Stimulated activated CD8-positive, alpha-beta memory T cell treated with anti-CD3 and anti-CD28 coated beads, Interleukin-7, amount 100 ng/mL, for 4 hours (primary cell): ENCODE data around the gene ANKS1A.
A peak's percentile ranks its signal among the peaks of the same experiment; 100 is the strongest.

Experiments
- DNase-seq, 2 donors: peaks; one replicate each; pipeline ENCODE4 v3.0.0-alpha.2; 2020; ENCODE audit warnings: low read depth in 2 of 2

Gene ANKS1A

GRCh38 chr6:34959224-34959623 lies 70.2 kb downstream of the ANKS1A start:
- no peak for DNase-seq

DNA sequence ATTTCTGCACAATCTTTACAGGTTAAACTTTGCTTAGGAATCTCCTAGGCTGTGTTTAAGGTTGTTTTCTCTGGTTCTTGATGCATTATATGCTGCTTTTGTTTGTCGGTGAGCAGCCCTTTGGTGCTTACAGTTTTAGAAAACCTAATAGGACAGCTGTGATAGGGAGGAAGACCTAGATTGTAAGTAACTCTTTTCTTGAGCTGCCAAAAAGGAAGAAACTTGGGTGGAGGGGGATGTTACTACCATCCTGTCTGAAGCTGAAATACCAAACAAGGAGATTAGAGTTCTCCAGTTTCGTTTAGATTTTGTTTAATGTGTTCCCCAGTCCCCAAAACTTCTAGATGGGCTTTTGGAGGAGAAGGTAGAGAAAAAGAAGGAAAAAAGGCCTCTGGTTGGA lies 72.0 kb downstream of the ANKS1A start:
- DNase-seq, result no peak

DNA sequence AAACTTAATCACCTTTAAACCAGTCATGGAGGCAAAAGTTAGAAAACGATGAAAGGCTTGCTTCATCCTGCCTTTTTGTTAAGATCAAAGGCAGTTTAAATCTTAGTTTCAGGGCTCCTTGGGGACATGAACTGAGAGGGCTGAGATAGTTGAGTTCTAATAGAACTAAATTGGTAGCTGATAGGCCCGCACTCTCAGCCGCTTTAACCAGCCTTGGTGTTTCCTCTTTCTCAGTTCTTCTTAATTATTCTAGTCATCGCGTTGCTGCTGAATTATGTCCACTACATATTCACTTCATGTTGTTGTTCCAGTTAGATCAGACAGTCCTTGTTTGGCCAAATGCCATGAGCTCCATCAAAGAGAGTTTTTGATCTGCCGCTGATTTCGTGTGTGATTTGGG lies 72.5 kb downstream of the ANKS1A start:
- DNase-seq, result no peak

DNA sequence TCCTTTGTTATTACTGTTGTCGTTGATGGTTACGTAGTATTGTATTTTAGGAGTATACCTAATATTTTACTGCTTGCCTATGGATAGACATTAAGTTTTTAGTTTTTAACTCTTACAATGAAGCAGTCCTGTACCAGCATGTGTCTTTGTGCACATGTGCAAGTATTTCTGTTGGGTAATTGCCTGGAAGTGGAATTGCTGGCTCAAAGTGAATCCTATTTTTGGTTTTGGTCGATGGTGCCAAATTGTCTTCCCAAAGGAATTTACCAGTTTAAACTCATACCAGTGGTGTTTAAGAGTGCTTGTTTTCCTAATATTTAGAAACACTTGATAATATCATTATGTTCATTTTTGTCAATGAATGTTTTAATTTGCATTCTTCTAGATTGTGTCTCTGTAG lies 75.5 kb downstream of the ANKS1A start:
- DNase-seq, result no peak

- DNase-seq, result no peak
Observed at GRCh38 chr6:34967461-34967860, 78.4 kb downstream of the ANKS1A start.

- no peak for DNase-seq
Observed at GRCh38 chr6:34969662-34970265, 80.7 kb downstream of the ANKS1A start.

GRCh38 chr6:34970488-34970887 lies 81.4 kb downstream of the ANKS1A start:
- DNase-seq, result no peak

DNA sequence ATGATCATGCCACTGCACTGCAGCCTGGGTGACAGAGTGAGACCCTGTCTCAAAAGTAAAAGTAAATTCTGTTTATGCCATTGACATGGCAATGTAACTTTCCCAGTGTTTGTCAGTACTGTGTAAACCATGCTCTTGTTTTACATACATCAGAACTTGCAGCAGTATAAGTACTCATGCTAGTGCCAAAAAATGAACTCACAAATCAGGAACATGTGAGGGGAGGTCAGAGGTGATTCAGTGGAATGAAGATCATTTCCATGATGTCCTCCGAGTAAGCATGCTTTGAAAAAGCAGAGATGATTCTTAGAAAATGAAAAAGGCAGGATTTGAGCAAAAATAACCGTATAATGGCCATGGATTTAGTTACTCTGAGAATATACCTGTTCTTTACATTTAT lies 81.9 kb downstream of the ANKS1A start:
- DNase-seq, result no peak

DNA sequence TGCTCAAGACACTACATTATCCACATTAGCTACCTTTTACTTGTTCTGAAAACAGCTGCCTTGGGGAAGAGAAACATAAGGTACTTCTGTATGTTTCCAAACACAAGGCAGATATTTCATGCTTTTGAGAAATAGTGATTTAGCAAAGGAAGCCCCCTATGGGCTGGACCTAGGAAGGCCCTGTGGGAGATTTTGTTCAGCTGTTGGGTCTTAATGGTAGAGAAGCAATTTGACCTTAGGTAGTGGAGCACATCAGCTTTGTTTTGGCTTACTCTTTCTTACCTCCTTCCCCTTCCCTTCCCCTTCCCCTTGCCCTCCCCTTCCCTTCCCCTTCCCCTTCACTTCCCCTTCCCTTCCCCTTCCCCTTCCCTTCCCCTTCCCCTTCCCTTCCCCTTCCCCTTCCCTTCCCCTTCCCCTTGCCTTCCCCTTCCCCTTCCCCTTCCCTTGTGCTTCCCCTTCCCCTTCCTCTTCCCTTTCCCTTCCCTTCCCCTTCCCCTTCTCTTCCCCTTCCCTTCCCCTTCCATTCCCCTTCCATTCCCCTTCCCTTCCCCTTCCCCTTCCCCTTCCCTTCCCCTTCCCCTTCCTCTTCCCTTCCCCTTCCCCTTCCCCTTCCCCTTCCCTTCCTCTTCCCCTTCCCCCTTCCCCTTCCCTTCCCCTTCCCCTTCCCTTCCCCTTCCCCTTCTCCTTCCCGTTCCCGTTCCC lies 84.6 kb downstream of the ANKS1A start:
- no peak for DNase-seq

- no peak for DNase-seq
Observed at GRCh38 chr6:34974249-34974642, 85.2 kb downstream of the ANKS1A start.

DNA sequence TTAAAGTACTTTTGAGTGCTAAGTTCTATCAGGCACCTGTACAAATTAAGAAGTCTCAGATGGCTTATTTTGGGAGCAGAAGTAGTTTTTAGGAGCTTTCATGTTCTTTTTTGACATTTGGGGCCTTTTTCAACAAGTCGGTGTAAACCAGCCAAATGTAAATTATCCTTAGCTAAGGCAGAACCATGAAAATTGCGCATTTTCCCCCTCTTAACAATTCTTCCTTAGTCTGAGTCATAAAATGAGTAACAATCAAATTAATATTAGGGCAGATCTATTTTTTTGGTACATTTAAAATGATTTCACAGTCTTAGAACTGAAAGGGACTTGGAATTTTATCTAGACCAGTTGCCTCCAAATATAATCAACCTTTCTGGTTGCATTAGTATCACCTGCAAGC lies 87.2 kb downstream of the ANKS1A start:
- no peak for DNase-seq

DNA sequence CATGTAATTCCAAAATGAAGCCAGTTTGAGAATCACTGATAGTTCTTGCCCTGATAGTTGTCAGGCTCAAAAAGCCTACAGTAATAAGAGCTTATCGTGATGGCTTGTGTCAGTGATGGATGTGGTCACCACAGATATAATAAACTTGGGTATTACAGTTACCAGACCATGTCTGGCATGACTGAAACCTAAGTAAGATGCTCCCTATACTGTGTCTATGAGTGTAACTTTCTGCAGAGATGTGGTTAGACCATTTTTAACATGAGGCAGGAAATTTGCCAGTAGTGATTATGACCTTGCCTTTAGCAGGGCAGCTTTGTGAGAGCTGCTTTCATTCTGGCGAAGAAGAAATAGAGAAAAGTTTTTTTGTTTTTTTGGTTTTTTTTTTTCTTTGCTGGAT lies 90.2 kb downstream of the ANKS1A start:
- DNase-seq, result no peak

DNA sequence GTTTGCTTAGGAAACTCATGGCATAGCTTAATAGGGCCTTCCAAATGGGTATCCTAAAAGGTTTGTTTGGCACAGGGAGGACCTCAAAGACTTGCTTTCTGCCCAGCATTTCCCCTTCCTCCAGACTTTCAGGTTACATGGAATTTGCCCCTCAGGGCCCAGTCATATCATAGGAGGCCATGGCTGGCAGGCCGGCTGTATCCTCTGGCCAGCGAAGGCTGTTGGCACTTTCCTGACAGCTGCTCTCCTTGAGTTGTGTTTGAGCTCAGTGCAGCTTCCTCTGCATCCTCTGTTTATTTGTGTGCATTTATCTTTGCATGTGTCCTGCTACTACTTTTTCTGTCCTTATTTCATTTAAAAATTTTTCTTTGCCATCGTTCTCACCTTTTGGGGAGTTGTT lies 90.9 kb downstream of the ANKS1A start:
- DNase-seq, result no peak

GRCh38 chr6:34981366-34981765 lies 92.3 kb downstream of the ANKS1A start:
- DNase-seq, result no peak

DNA sequence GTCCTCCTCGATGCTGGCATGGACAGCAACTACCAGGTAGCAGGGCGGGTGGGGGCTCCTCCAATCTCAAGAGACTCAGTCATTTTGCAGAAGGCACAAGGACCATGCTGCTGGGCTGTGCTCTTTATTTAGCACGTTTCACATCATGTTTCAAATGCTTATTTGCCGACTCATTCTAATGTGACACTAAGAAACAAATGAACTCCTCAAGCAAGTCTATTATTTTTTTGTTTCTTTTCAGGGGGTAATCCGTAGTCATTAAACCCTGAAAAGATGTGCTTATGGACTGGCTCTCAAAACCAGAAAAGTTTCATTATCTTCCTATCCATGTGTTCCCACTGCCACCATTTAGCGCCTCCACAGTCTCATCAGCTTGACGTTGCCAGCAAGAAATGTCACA lies 92.9 kb downstream of the ANKS1A start:
- DNase-seq, result no peak

GRCh38 chr6:34982424-34982852 lies 93.4 kb downstream of the ANKS1A start:
- no peak for DNase-seq

- DNase-seq, result no peak
Observed at GRCh38 chr6:34984416-34984815, 95.4 kb downstream of the ANKS1A start.

DNA sequence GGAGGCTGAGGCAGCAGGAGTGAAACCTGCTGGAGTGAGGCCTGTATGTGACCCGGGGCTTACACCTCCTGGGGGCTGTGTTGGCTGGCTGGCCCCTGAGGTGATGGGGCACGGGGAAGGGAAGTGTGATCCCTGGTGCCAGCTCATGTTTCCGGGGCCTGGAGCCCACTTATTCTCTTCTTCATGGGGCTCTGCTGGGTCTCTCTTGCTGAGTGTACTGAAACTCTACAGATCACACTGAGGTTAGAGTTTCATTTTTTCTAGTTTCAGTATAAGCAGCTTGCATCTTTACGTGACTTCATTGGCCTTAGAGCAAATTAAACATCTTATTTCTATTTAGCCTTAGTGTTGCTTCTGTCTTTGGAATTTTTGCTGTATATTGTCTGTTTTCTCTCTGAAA lies 96.2 kb downstream of the ANKS1A start:
- DNase-seq, result no peak

GRCh38 chr6:34986845-34987246 lies 97.8 kb downstream of the ANKS1A start:
- peak; percentile 8 to 16 for DNase-seq

- no peak for DNase-seq
Observed at GRCh38 chr6:34987506-34987905, 98.5 kb downstream of the ANKS1A start.

DNA sequence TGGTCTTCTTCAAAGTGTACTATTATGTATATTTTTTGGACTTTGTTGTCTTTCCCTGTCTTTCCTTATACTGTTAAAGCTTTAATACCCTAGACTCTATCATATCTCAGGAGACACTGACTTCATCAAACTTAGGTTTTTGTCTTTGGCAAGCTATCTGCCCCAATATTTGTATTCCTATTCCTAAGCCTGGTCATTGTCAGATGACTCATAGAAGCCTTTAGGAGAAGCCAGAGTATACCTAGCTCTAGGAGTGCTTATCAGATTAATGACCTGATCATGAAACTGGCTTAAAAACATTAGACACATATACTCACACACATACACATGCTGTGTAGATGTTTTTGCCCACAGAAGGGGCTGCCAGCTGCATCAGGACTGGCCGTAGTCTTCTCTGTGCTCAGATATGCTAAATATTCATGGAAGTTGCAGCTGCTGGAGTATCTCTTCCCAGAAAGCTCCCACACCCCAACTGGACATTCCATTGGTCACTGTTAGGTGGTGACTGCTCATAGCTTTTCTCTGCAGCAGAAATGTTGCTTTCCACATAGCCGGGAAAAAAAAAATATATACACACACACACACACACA lies 102.0 kb downstream of the ANKS1A start:
- DNase-seq, result no peak

DNA sequence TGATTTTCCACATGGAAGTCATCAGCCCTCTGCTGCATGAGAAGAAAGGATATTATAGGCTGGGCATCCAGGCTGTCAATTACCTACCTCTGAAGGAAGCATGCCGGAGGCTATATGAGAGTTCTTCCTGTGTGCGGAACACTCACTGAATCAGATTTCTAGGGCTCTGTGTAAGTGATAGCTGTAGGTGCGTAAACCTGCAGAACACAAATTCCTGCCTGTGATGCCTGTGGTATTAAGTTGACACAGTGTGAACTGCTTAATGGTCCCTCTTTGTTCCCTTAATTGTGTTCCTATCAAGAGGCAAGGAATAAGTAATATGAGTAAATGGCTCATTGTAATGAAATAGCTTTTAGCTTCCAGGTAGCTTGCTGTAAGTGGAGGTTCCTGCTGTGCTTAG lies 103.3 kb downstream of the ANKS1A start:
- DNase-seq, result no peak

DNA sequence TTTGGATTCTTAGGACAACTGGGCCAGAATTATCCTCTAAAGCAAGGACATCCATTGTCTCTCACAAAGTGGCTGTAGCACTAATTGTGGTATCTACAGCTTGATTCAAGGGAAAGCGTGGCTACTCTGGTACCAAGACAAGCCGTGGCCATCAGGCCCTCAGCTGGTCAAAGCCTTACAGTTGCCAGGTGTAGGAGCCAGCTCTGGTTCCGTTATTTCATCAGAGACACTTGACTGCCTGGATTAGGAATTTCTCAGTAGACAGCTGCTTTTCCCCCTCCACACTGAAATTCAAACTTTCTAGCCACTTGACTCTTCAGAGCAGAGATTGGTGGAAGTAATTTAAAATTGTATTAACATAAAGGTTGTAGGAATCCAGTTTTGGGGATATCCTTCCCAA lies 104.2 kb downstream of the ANKS1A start:
- DNase-seq, result no peak
